NT2/D1 (cell line): ENCODE data around the gene SBF2.

Experiments used
- DNase-seq: peaks from one replicate; pipeline ENCODE4 v3.0.0-alpha.2; 2011; ENCODE audit warnings: low read depth, low spot score
- H3K27me3 ChIP-seq: 2 replicates; pipeline ENCODE4 v1.6.0; 2011; ENCODE audit warnings: mild to moderate bottlenecking; ENCODE audit not compliant: insufficient read length, insufficient read depth
- H3K36me3 ChIP-seq: 2 replicates; pipeline ENCODE4 v1.6.1; 2011; ENCODE audit warnings: mild to moderate bottlenecking, low read length, mixed read lengths; ENCODE audit not compliant: insufficient read depth, insufficient read length
- H3K4me1 ChIP-seq: 2 replicates; pipeline ENCODE4 v1.5.1; 2011; ENCODE audit not compliant: insufficient read depth, insufficient read length
- H3K4me3 ChIP-seq: 2 replicates; pipeline ENCODE4 v1.5.1; 2011; ENCODE audit warnings: low read depth; ENCODE audit not compliant: insufficient read length
- H3K9ac ChIP-seq: 2 replicates; pipeline ENCODE4 v1.6.0; 2011; ENCODE audit warnings: low read depth; ENCODE audit not compliant: insufficient read length
- H3K9me3 ChIP-seq: 2 replicates; pipeline ENCODE4 v1.5.1; 2011; ENCODE audit warnings: mild to moderate bottlenecking, low read length; ENCODE audit not compliant: insufficient read depth
- SUZ12 ChIP-seq: IDR thresholded peaks from 2 replicates; pipeline ENCODE4 v1.6.1; 2011; ENCODE audit not compliant: insufficient read length, insufficient read depth; ENCODE audit errors: extremely low read depth
- YY1 ChIP-seq: IDR thresholded peaks from 2 replicates; pipeline ENCODE4 v1.6.1; 2011; ENCODE audit not compliant: insufficient read length, insufficient read depth
- ZNF274 ChIP-seq: IDR thresholded peaks from 2 replicates; pipeline ENCODE4 v1.6.1; 2011; ENCODE audit warnings: mild to moderate bottlenecking, low read depth, low read length

Gene SBF2

DNA sequence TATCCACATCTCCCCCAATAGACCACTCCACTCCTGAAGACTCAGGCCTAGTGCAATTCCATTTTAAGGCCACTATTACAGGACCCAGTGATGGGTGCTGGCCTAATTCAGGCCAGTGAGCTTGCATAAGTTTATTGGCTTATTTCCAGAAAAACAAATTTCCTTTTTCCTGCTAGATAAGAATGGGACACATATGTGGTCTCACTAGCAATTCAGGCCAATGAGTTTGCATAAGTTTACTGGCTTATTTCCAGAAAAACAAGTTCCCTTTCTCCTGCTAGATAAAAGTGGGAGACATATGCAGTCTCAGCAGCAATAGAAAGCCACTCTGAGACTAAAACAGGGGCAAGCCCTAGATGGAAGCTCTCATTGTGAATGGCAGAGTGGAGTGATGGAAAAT, 33.2 kb upstream of the SBF2 start:
- H3K9ac ChIP-seq = no peak overlapping the region
- H3K27me3 ChIP-seq = no peaks in the 10 kb centered on the region
- no peak for TF ChIP-seq ZNF274
- no peaks in the 10 kb centered on the region for H3K36me3 ChIP-seq
- H3K4me1 ChIP-seq = peaks cover 2% of the 10 kb centered on the region
- no peak for DNase-seq
- H3K9me3 ChIP-seq = no peaks in the 10 kb centered on the region
- H3K4me3 ChIP-seq = no peak overlapping the region

DNA sequence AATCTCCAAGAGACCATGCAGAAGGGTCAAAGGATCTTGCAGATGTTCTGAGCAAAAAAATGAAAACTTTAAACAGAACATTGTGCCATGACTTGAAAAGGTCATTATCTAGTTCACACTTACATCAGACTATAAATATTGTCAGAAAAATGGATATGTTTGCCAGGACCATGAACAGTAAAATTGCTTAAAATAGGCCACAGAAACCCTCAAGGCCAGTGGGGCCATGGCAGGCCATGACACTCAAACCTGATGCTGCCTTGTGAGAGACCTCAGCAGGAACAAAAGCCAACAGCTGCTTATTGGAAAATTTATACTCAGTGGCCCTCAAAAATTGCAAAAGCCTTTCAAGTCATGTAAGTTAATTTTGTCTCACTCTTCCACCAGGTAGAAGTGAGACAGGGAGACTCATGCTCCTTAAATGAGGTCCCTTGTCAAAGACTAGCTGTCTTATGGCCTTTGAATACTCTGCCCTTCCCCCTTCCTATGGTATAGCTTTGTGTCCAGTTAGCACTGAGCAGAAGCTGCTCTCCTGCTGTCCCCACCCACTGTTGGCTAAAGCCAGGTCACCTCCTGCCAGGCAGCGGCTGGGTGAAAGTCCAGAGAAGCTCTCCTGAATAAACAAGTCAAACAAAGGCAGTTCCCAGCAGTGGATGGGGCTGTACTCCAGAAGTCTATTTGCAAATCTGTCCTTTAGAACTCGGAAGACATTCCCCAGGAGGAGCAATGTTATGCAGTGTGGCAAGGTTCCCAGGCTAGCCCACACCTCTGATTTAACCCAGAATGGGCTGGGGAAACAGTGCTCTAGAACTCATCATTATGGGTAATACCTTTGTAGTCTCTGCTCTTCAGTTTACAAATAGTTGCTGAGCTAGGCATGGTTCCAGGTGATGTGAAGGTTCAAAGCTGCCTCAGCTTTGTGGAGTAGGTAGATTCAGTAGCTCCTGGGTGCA, 32.3 kb upstream of the SBF2 start:
- Histone ChIP-seq H3K4me1 (peaks cover 2% of the 10 kb centered on the region), H3K36me3 (no peaks in the 10 kb centered on the region)
- no peak for TF ChIP-seq ZNF274

GRCh38 chr11:10325277-10326011, 31.4 kb upstream of the SBF2 start:
- Histone ChIP-seq H3K27me3 (no peaks in the 10 kb centered on the region), H3K4me3 (no peak overlapping the region)
- no peak for TF ChIP-seq YY1
- no peak for TF ChIP-seq ZNF274
- TF ChIP-seq SUZ12 = no peak

More for the DNA sequence above, 32.3 kb upstream of the SBF2 start:
- no peak overlapping the region for H3K9ac ChIP-seq
- no peak for DNase-seq
- no peak overlapping the region for H3K4me3 ChIP-seq
- no peaks in the 10 kb centered on the region for H3K27me3 ChIP-seq
- H3K9me3 ChIP-seq = no peaks in the 10 kb centered on the region

DNA sequence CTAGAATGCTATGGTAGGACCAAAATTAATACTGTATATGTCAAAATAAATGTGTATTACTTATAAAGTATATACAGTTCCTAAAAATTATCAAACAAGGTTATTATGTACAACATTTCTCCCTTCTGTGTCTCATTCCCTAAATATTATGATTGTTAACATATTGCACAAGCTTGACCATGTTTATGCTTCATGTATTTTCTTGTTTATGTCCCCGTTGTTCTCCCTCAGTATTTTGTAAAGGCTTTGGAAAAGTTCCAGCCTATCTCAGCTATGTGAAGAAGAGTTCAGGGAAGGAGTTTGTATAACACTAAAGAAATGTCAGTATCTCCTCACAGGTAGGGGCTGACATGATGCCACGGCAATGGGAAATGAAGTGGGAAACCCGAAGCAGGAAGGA, 30.5 kb upstream of the SBF2 start:
- H3K9ac ChIP-seq = no peak overlapping the region
- H3K4me3 ChIP-seq = no peak overlapping the region
- TF ChIP-seq SUZ12 = no peak
- no peak for TF ChIP-seq YY1
- TF ChIP-seq ZNF274 = no peak
- H3K4me1 ChIP-seq = peaks cover 2% of the 10 kb centered on the region
- no peaks in the 10 kb centered on the region for H3K27me3 ChIP-seq
- no peak for DNase-seq
- no peaks in the 10 kb centered on the region for H3K36me3 ChIP-seq
- H3K9me3 ChIP-seq = no peaks in the 10 kb centered on the region

More at GRCh38 chr11:10325277-10326011, 31.4 kb upstream of the SBF2 start:
- Histone ChIP-seq H3K36me3 (no peaks in the 10 kb centered on the region), H3K4me1 (peaks cover 2% of the 10 kb centered on the region), H3K9ac (no peak overlapping the region), H3K9me3 (no peaks in the 10 kb centered on the region)
- DNase-seq = no peak

- Histone ChIP-seq H3K4me3 (no peak overlapping the region), H3K36me3 (no peaks in the 10 kb centered on the region), H3K27me3 (no peaks in the 10 kb centered on the region), H3K9me3 (no peaks in the 10 kb centered on the region), H3K4me1 (peaks cover 2% of the 10 kb centered on the region), H3K9ac (no peak overlapping the region)
- DNase-seq = no peak
- TF ChIP-seq ZNF274 = no peak
- no peak for TF ChIP-seq YY1
- TF ChIP-seq SUZ12 = no peak
These were observed 29.8 kb upstream of the SBF2 start for GRCh38 chr11:10323793-10324170.

- no peak overlapping the region for H3K9ac ChIP-seq
- H3K4me3 ChIP-seq = no peak overlapping the region
- peaks cover 2% of the 10 kb centered on the region for H3K4me1 ChIP-seq
- DNase-seq = no peak
- no peaks in the 10 kb centered on the region for H3K9me3 ChIP-seq
- H3K27me3 ChIP-seq = no peaks in the 10 kb centered on the region
- no peak for TF ChIP-seq SUZ12
- H3K36me3 ChIP-seq = no peaks in the 10 kb centered on the region
These were observed 29.1 kb upstream of the SBF2 start for GRCh38 chr11:10322830-10323792.

GRCh38 chr11:10322401-10322800, 28.4 kb upstream of the SBF2 start:
- H3K9ac ChIP-seq = no peak overlapping the region
- no peaks in the 10 kb centered on the region for H3K27me3 ChIP-seq
- no peaks in the 10 kb centered on the region for H3K9me3 ChIP-seq
- H3K4me3 ChIP-seq = no peak overlapping the region
- no peak for TF ChIP-seq ZNF274
- TF ChIP-seq YY1 = no peak
- no peak for TF ChIP-seq SUZ12
- no peaks in the 10 kb centered on the region for H3K36me3 ChIP-seq
- DNase-seq = no peak
- peaks cover 2% of the 10 kb centered on the region for H3K4me1 ChIP-seq
